Breast epithelium (tissue), 4 donors: ENCODE data around the gene SDC1. TPM values are rescaled to one million over a fixed set of nuclear protein-coding genes. Genes with fewer than 3 reads are reported as not detected.

ENCODE experiments used
- DNase-seq, 2 donors: peaks; one replicate each; pipeline ENCODE4 v3.0.0-alpha.2; 2019; ENCODE audit warnings: low spot score in 2 of 2
- H3K27ac ChIP-seq, 2 donors: fragments of 200-600 bp; sonication (generic) in 1 of 2; one replicate each; pipeline ENCODE4 v1.5.1; 2016 to 2019; ENCODE audit warnings: mild to moderate bottlenecking in 1 of 2
- H3K27me3 ChIP-seq, 2 donors: fragments of 200-600 bp; sonication (generic) in 1 of 2; one replicate each; pipeline versions ENCODE4 v1.5.1 to v1.6.0; 2017 to 2019; ENCODE audit warnings: control low read depth in 1 of 2, mild to moderate bottlenecking in 1 of 2
- H3K36me3 ChIP-seq: fragments of 200-600 bp; one replicate; pipeline ENCODE4 v1.5.1; 2019
- H3K4me1 ChIP-seq, 2 donors: fragments of 200-600 bp; sonication (generic); one replicate each; pipeline ENCODE4 v1.5.1; 2016 to 2019; ENCODE audit warnings: control low read depth in 1 of 2
- H3K4me3 ChIP-seq, 3 donors: fragments of 200-600 bp; sonication (generic); 1 replicate in 2 of 3; 2 replicates in 1 of 3; pipeline ENCODE4 v1.5.1; 2016 to 2019; ENCODE audit warnings: mild to moderate bottlenecking in 3 of 3, moderate library complexity in 2 of 3
- H3K9me3 ChIP-seq, 2 donors: fragments of 200-600 bp; sonication (generic) in 1 of 2; one replicate each; pipeline ENCODE4 v1.5.1; 2016 to 2019; ENCODE audit warnings: control low read depth in 1 of 2
- POLR2A ChIP-seq: fragments of 450-650 bp; IDR thresholded peaks from one replicate; pipeline ENCODE4 v1.6.1; 2016; ENCODE audit warnings: antibody characterized with exemption, mild to moderate bottlenecking, moderate library complexity
- POLR2AphosphoS5 ChIP-seq, 3 donors: sonication (generic); formaldehyde crosslinking; IDR thresholded peaks; one replicate each; pipeline ENCODE4 v1.6.1; 2017; ENCODE audit warnings: antibody characterized with exemption in 3 of 3
- intact Hi-C: fragments of 100-400 bp; cut with DNase I; formaldehyde crosslinking; loops from one replicate; pipeline ENCODE4 v1.15.1; 2023; ENCODE audit warnings: low total_unique reads
- total RNA-seq, 3 donors: library from RNA; depleted of rRNA; stranded (reverse); fragments of >200 nt; gene quantifications; one replicate each; pipeline ENCODE4 v1.1.0, GENCODE V29; 2016
- TF ChIP-seq, protein P1 (sequence below), 3 donors: fragments of 450-650 bp; IDR thresholded peaks; one replicate each; pipeline ENCODE4 v1.5.1; 2016 to 2017; ENCODE audit warnings: antibody characterized with exemption in 3 of 3, mild to moderate bottlenecking in 3 of 3, moderate library complexity in 3 of 3

SDC1 gene
- total RNA-seq, 3 donors from 2014 or later = 2.6 to 51.8 (median 38.7) TPM

DNA sequence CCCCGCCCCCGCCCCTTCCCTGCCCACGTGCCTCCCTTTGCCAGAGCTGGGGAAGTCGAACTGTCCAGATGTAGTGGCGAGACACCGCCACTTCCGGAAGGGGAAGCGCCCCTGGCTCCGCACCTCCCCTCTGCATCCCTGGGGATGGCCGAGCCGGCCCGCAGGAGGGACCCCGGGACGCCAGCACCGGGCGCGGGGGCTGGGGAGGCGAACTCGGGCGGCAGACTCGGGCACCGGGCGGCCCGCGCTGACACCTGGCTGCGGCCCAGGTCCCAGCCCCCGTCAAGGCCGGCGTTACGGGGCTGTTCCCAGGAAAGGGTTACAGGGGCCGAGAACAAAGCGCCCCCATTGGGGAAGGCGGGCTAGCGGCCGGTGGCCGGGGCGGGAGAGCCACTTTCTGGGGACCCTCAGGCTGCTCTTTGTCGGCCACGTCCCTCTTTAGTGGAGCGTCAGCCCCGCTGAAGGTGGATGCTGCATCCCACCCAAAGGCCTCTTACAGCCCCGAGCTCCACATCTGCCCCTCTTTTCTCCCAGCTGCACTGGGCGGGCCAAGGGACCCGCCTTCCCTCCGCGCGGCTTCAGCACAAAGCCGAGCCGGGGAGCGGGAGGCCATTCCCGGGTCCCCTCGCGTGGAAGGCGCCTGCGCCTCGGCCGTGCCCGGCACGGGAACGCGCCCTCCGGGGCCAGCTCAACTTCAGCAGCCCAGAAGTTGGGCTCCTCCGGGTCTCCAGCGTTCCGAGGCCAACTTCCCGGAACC lies 1.3 kb downstream of the SDC1 start:
- TF ChIP-seq, protein P1, sequence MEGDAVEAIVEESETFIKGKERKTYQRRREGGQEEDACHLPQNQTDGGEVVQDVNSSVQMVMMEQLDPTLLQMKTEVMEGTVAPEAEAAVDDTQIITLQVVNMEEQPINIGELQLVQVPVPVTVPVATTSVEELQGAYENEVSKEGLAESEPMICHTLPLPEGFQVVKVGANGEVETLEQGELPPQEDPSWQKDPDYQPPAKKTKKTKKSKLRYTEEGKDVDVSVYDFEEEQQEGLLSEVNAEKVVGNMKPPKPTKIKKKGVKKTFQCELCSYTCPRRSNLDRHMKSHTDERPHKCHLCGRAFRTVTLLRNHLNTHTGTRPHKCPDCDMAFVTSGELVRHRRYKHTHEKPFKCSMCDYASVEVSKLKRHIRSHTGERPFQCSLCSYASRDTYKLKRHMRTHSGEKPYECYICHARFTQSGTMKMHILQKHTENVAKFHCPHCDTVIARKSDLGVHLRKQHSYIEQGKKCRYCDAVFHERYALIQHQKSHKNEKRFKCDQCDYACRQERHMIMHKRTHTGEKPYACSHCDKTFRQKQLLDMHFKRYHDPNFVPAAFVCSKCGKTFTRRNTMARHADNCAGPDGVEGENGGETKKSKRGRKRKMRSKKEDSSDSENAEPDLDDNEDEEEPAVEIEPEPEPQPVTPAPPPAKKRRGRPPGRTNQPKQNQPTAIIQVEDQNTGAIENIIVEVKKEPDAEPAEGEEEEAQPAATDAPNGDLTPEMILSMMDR (IDR thresholded peaks at IDR 0.05) = no peak
- no peak for TF ChIP-seq POLR2A
- TF ChIP-seq POLR2AphosphoS5 (IDR thresholded peaks at IDR 0.05) = no peak
- no peaks in the 10 kb centered on the region for H3K9me3 ChIP-seq
- intact Hi-C loops = loop anchor here (5.0 kb wide), 1 partner anchor 991 kb away; no protein-coding TSS in a partner anchor
- H3K36me3 ChIP-seq = no peaks in the 10 kb centered on the region
- DNase-seq = peak; percentile 59 to 61
- peaks cover 6 to 18% of the 10 kb centered on the region in 2 donors for H3K4me1 ChIP-seq
- H3K27me3 ChIP-seq = no peaks in the 10 kb centered on the region
- peak overlapping the region; percentile 50 to 96 (median 77) for H3K4me3 ChIP-seq
- peak overlapping the region; percentile 94 to 95 for H3K27ac ChIP-seq

- no peaks in the 10 kb centered on the region for H3K36me3 ChIP-seq
- H3K4me3 ChIP-seq = peak overlapping the region; percentile 50 to 96 (median 77)
- intact Hi-C loops = loop anchor here (5.0 kb wide), 1 partner anchor 991 kb away; no protein-coding TSS in a partner anchor
- no peak for DNase-seq
- H3K4me1 ChIP-seq = peaks cover 6 to 18% of the 10 kb centered on the region in 2 donors
- H3K9me3 ChIP-seq = no peaks in the 10 kb centered on the region
- H3K27ac ChIP-seq = peak overlapping the region; percentile 94 to 95
- no peaks in the 10 kb centered on the region for H3K27me3 ChIP-seq
- TF ChIP-seq, protein P1 (IDR thresholded peaks at IDR 0.05) = no peak
- TF ChIP-seq POLR2AphosphoS5 (IDR thresholded peaks at IDR 0.05) (no peak), POLR2A (no peak)
Observed at GRCh38 chr2:20222769-20223406, 2.0 kb downstream of the SDC1 start.

- peak overlapping the region; percentile 94 to 95 for H3K27ac ChIP-seq
- intact Hi-C loops = loop anchor here (5.0 kb wide), 1 partner anchor 990 kb away; no protein-coding TSS in a partner anchor
- TF ChIP-seq POLR2A = no peak
- H3K27me3 ChIP-seq = no peaks in the 10 kb centered on the region
- no peaks in the 10 kb centered on the region for H3K9me3 ChIP-seq
- peaks cover 6 to 18% of the 10 kb centered on the region in 2 donors for H3K4me1 ChIP-seq
- no peaks in the 10 kb centered on the region for H3K36me3 ChIP-seq
- no peak for DNase-seq
- peak overlapping the region in 2 of 3 donors; percentile 77 to 96 for H3K4me3 ChIP-seq
Observed at GRCh38 chr2:20222014-20222768, 2.7 kb downstream of the SDC1 start.

- H3K27ac ChIP-seq = peak overlapping the region; percentile 94 to 95
- intact Hi-C loops = loop anchor here (5.0 kb wide), 1 partner anchor 989 kb away; no protein-coding TSS in a partner anchor
Observed at GRCh38 chr2:20221555-20221973, 3.4 kb downstream of the SDC1 start.

More at GRCh38 chr2:20221555-20221973, 3.4 kb downstream of the SDC1 start:
- Histone ChIP-seq H3K9me3 (no peaks in the 10 kb centered on the region), H3K27me3 (no peaks in the 10 kb centered on the region), H3K4me3 (peak overlapping the region in 1 of 3 donors; percentile 96), H3K4me1 (peaks cover 6 to 18% of the 10 kb centered on the region in 2 donors), H3K36me3 (no peaks in the 10 kb centered on the region)
- DNase-seq = no peak
- TF ChIP-seq POLR2AphosphoS5 (IDR thresholded peaks at IDR 0.05) (no peak), POLR2A (no peak)
- TF ChIP-seq, protein P1 (IDR thresholded peaks at IDR 0.05) = no peak
